ENCODE measurements around the gene CHMP2A. TPM values are rescaled to one million over a fixed set of nuclear protein-coding genes. Genes with fewer than 3 reads are reported as not detected.
A peak's percentile ranks its signal among the peaks of the same experiment; 100 is the strongest.

Gene CHMP2A
- total and polyA plus RNA-seq, 2 of the 13 experiments (the other 11 are each of a cell fraction or from before 2014, with no cell fraction given) = 49.7 to 55.0 TPM

DNA sequence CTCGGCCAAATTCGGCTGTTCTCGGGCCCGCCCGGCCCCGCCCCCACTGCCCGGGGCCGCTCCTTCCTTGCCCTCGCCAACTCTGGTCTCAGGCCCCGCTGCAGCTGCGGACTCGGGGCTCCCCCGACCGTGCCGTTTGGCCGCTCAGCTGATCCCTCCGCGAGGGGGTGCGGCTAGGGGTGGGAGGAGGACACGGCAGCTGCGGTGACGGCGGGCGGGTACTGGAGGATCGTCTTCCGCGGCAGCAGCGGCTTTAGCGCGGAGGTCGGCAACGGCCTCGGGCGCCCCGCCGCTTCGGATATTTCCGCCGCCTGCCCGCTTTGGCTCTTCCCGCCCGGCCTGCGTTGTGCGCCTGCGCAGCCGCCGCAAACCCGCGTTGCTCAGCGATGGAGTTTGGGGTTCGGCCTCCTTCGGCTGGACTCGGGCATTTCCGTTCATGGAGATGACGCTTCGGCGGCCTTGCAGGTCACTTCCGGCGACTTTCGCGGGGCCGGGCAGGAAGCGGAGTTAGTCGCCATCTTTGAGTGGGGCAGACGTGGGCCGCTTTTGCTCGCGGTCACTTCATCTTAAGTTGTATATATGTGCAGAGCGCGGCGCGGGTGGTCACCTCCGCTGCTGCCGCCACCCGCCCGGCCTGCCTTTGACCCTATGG is 3.8 kb upstream of the CHMP2A start (continued):
- TF ChIP-seq TP53 (CRISPR knock-in tag; conservative IDR thresholded peaks at IDR 0.05) (no peak; the same call in 1 of the 2 replicates), YY1 (IDR thresholded peaks at IDR 0.05; ENCODE audit: insufficient read depth, insufficient replicate concordance, low read depth, low read length) (peak; percentile 97), PLSCR1 (CRISPR knock-in tag; IDR thresholded peaks at IDR 0.05; ENCODE audit: borderline replicate concordance) (no peak), PCBP2 (optimal IDR thresholded peaks at IDR 0.05; ENCODE audit: low read depth, low read length, poor library complexity, severe bottlenecking) (no peak), EED (CRISPR knock-in tag; IDR thresholded peaks at IDR 0.05) (no peak), HNF1B (CRISPR knock-in tag; IDR thresholded peaks at IDR 0.05) (peak; percentile 77), ZNF724P (CRISPR knock-in tag; IDR thresholded peaks at IDR 0.05; ENCODE audit: borderline replicate concordance) (no peak), ZNF280B (CRISPR knock-in tag; IDR thresholded peaks at IDR 0.05; ENCODE audit: borderline replicate concordance) (no peak), TOPORS (CRISPR knock-in tag; IDR thresholded peaks at IDR 0.05) (no peak), ZNF557 (CRISPR knock-in tag; IDR thresholded peaks at IDR 0.05) (no peak), ZNF788 (CRISPR knock-in tag; IDR thresholded peaks at IDR 0.05; ENCODE audit: borderline replicate concordance) (peak; percentile 87; the same call in 1 of the 2 replicates), ZNF850 (CRISPR knock-in tag; conservative IDR thresholded peaks at IDR 0.05) (no peak), HMG20B (CRISPR knock-in tag; conservative IDR thresholded peaks at IDR 0.05) (no peak), CBX5 (CRISPR knock-in tag; IDR thresholded peaks at IDR 0.05; ENCODE audit: borderline replicate concordance) (no peak), ZSCAN31 (CRISPR knock-in tag; IDR thresholded peaks at IDR 0.05; ENCODE audit: low read depth) (peak; percentile 85; the same call in 1 of the 2 replicates), SRY (CRISPR knock-in tag; IDR thresholded peaks at IDR 0.05) (peak; percentile 79), MIER2 (CRISPR knock-in tag; IDR thresholded peaks at IDR 0.05) (no peak), BRD4 (CRISPR knock-in tag; IDR thresholded peaks at IDR 0.05) (0 out of 2 replicates have a peak, but pooled peaks have one; percentile 34), HMG20A (CRISPR knock-in tag; IDR thresholded peaks at IDR 0.05; ENCODE audit: borderline replicate concordance) (no peak), ZNF614 (CRISPR knock-in tag; IDR thresholded peaks at IDR 0.05; ENCODE audit: borderline replicate concordance) (no peak; the same call in none of the 2 replicates), ZNF235 (CRISPR knock-in tag; IDR thresholded peaks at IDR 0.05; ENCODE audit: borderline replicate concordance) (no peak)
- TF ChIP-seq, protein P1, sequence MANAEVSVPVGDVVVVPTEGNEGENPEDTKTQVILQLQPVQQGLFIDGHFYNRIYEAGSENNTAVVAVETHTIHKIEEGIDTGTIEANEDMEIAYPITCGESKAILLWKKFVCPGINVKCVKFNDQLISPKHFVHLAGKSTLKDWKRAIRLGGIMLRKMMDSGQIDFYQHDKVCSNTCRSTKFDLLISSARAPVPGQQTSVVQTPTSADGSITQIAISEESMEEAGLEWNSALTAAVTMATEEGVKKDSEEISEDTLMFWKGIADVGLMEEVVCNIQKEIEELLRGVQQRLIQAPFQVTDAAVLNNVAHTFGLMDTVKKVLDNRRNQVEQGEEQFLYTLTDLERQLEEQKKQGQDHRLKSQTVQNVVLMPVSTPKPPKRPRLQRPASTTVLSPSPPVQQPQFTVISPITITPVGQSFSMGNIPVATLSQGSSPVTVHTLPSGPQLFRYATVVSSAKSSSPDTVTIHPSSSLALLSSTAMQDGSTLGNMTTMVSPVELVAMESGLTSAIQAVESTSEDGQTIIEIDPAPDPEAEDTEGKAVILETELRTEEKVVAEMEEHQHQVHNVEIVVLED (CRISPR knock-in tag; IDR thresholded peaks at IDR 0.05; ENCODE audit: borderline replicate concordance) = peak; percentile 86; the same call in 1 of the 2 replicates
- TF ChIP-seq, protein P2, sequence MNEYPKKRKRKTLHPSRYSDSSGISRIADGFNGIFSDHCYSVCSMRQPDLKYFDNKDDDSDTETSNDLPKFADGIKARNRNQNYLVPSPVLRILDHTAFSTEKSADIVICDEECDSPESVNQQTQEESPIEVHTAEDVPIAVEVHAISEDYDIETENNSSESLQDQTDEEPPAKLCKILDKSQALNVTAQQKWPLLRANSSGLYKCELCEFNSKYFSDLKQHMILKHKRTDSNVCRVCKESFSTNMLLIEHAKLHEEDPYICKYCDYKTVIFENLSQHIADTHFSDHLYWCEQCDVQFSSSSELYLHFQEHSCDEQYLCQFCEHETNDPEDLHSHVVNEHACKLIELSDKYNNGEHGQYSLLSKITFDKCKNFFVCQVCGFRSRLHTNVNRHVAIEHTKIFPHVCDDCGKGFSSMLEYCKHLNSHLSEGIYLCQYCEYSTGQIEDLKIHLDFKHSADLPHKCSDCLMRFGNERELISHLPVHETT (CRISPR knock-in tag; conservative IDR thresholded peaks at IDR 0.05) = peak; percentile 63; the same call in 1 of the 2 replicates
